Ishikawa (cell line): Measurements from ENCODE around the gene BLOC1S3.

ENCODE experiments used
- CREB1 ChIP-seq: IDR thresholded peaks from 2 replicates; pipeline ENCODE4 v1.6.1; 2012; ENCODE audit warnings: low read depth
- TAF1 ChIP-seq: IDR thresholded peaks from 2 replicates; pipeline ENCODE4 v1.6.1; 2012; ENCODE audit warnings: low read depth, mild to moderate bottlenecking

DNA sequence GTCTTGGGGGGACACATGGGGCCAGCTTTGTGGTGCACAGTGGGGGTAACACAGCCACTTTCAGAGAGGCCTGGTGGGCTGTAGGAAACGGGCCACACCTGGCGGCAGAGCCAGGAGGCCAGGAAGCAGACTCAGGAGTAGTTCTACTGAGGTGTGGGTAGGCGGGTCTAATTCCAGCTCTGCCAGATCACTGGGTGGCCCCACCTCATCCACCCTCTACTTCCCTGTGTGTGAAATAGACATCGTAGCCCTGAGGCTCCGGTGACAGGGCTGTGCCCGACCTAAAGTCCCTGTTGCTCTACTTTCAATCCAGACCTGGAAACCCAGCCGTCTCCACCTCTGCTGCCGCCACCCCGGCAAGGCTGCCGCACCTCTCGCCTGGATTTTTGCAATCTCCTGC is 21.8 kb upstream of the BLOC1S3 start:
- TF ChIP-seq TAF1 (no peak), CREB1 (no peak)
